Erythroblast (primary cell): ENCODE results near the gene CAPN5.

ENCODE experiments used
- DNase-seq, 2 experiments: peaks; one replicate each; lab custom pipeline; 2025; lab: John Stamatoyannopoulos, UW
- GATA1 ChIP-seq: IDR thresholded peaks from 2 replicates; pipeline ENCODE4 v1.6.1; 2011; ENCODE audit warnings: low read depth, mild to moderate bottlenecking, control low read depth, low read length, moderate library complexity
- POLR2A ChIP-seq: IDR thresholded peaks from 2 replicates; pipeline ENCODE4 v1.6.1; 2011; ENCODE audit warnings: mild to moderate bottlenecking, low read length

The CAPN5 gene

DNA sequence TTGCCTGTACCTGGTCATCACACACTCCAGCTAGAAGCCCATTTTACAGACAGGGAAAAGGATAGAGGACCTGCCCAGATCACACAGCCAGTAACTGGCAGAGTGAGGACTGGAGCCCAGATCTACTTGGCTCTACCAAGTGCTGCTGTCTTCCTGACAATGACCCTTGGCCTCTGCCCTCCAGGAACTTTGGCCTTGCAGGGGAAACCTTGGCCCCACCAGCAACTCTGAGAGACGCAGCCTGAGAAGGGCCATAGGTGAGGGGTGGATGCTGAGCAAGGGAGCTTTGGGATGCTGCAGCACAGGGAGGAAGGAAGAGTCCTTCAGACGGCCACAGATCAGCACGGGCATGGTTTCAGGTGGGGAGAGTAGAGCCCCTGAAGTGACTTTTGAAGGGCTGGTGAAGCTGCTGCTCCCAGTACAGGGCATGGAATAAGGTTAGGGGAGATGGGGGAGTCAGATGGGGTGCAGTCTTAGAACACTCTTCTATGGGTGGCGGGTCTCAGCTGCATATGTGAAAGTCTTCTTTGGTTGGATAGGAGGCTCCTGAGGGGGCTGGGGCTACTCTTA is 2.0 kb upstream of the CAPN5 start:
- DNase-seq: no peak
- TF ChIP-seq POLR2A: no peak
- no peak for TF ChIP-seq GATA1

GRCh38 chr11:77065878-77066228 is 918 bp upstream of the CAPN5 start:
- TF ChIP-seq POLR2A (no peak), GATA1 (no peak)
- peak; percentile 71 to 85 for DNase-seq

- TF ChIP-seq POLR2A: no peak
- no peak for TF ChIP-seq GATA1
- no peak for DNase-seq
Measured at GRCh38 chr11:77067861-77068443, 1.2 kb downstream of the CAPN5 start.

GRCh38 chr11:77068457-77069335 is 1.9 kb downstream of the CAPN5 start:
- no peak for TF ChIP-seq POLR2A
- no peak for TF ChIP-seq GATA1
- DNase-seq: no peak

GRCh38 chr11:77069336-77069968 is 2.7 kb downstream of the CAPN5 start:
- TF ChIP-seq GATA1: no peak
- no peak for TF ChIP-seq POLR2A
- DNase-seq: no peak

GRCh38 chr11:77069969-77070582 is 3.3 kb downstream of the CAPN5 start:
- TF ChIP-seq GATA1 (no peak), POLR2A (no peak)
- no peak for DNase-seq

GRCh38 chr11:77071077-77071476 is 4.3 kb downstream of the CAPN5 start:
- TF ChIP-seq POLR2A: no peak
- no peak for TF ChIP-seq GATA1
- DNase-seq: no peak

- DNase-seq: no peak
- TF ChIP-seq POLR2A (no peak), GATA1 (no peak)
Measured at GRCh38 chr11:77071671-77072605, 5.2 kb downstream of the CAPN5 start.

DNA sequence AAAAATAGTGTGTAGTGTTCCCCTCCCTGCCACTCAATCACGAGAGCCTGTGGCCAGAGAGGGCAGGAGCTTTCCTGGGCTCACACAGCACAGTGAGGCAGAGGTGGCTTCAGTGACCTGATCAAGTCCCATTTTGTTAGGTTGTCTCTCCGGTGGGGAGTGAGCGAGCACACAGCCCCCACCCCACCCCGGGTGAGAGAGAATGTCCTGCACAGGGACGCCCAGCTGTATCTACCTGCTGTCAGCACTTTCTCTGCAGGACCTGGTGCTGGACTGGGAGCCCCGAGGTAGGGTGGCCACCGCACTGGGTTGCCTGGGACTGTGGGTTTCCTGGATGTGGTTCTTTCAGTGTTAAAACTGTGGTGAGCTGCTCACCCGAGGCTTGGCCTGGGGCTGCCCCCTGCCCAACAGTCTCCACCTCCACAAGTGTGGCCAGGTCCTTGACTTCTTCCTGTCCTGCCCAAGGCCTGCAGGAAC is 6.1 kb downstream of the CAPN5 start:
- DNase-seq: no peak
- TF ChIP-seq GATA1 (no peak), POLR2A (no peak)

DNA sequence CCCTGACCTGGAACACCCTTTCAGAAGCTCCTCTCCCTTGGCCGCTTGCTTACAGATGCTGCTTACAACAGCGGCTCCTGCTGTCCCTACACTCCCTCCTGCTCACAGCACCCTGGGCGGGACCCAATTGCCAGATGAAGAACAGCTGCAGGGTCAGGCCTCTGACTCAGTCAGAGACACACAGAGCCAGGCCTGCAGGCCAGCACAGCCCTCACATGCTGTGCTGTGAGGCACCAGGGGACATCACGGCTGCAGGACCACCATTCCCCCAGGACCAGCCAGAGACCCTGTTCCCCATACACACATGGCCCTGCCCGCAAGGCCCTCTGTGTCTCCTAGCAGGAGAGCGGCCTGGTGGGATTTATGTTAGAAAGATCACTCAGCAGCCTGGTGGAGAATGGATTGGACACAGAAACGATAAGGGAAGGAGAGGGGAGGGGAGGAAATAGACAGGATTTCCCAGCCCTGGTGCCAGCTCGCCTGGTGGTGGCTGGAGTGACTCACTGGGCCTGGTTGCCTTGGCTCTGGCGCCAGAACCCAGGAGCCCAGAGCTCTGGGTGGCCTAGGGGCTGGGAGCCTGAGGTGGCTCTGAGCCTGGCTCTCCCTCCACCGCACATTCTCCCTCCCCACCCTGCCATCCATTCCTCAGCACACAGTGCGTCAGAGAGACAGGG is 6.7 kb downstream of the CAPN5 start:
- no peak for TF ChIP-seq POLR2A
- no peak for TF ChIP-seq GATA1
- DNase-seq: peak; percentile 19 to 26

- TF ChIP-seq GATA1 (no peak), POLR2A (no peak)
- no peak for DNase-seq
Measured at GRCh38 chr11:77074205-77074604, 7.4 kb downstream of the CAPN5 start.

DNA sequence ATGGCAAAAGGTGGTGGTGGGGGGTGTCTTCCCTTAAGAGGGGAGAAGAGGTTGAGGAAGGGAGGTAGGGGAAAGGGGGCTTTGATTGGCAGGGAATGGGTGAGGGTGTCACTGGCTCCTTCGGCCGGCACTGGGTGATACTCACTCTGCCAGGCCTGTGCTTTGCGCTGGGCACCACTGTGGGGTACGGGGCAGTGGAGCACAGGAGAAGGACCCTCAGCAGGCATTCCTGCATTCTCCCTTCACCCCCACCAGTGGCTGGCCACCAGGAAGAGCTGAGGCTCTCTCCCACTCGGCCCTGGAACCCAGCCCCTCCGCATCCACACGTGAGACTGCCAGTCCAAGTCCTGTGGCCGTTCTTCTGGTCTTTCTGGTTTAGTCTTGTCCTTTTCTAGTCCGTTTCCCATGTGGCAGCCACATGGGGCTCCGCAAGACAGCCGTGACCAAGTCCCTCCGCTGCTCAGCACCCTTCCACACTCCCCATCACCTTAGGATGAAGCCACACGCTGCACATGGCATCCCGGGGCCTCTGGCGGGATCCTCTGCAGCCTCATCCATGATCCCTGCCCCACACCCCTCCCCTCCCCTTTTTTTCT is 8.0 kb downstream of the CAPN5 start:
- no peak for TF ChIP-seq POLR2A
- TF ChIP-seq GATA1: no peak
- no peak for DNase-seq

GRCh38 chr11:77075425-77075905 is 8.7 kb downstream of the CAPN5 start:
- DNase-seq: no peak
- TF ChIP-seq POLR2A (no peak), GATA1 (no peak)
